Neural cell (in vitro differentiated cells): Measurements from ENCODE around the gene BTBD17. TPM values are rescaled to one million over a fixed set of nuclear protein-coding genes. Genes with fewer than 3 reads are reported as not detected.

Source experiments
- H2AFZ ChIP-seq: fragments of 200-600, 300-800 bp; sonication (generic), shearing (Covaris generic); 2 replicates; pipeline ENCODE4 v1.6.0; 2014; ENCODE audit warnings: low read depth, mild to moderate bottlenecking, antibody characterized with exemption, low read length, moderate library complexity
- H3F3A ChIP-seq: fragments of 200-600 bp; shearing (Covaris generic); 2 replicates; pipeline ENCODE4 v1.6.1; 2016; ENCODE audit warnings: mild to moderate bottlenecking, moderate library complexity, mixed read lengths, antibody characterized with exemption, low read length; ENCODE audit not compliant: insufficient read depth, poor library complexity, severe bottlenecking
- H3K27ac ChIP-seq: fragments of 200-600, 300-800 bp; sonication (generic), shearing (Covaris generic); 2 replicates; pipeline ENCODE4 v1.5.1; 2014; ENCODE audit warnings: mild to moderate bottlenecking, low read length, moderate library complexity
- H3K27me3 ChIP-seq: fragments of 300-800, 200-600 bp; sonication (generic), shearing (Covaris generic); 2 replicates; pipeline ENCODE4 v1.6.0; 2014; ENCODE audit warnings: mild to moderate bottlenecking, low read depth, low read length, moderate library complexity; ENCODE audit not compliant: insufficient read depth
- H3K36me3 ChIP-seq: fragments of 300-800, 200-600 bp; sonication (generic), shearing (Covaris generic); 2 replicates; pipeline ENCODE4 v1.5.1; 2014; ENCODE audit warnings: mild to moderate bottlenecking, antibody characterized with exemption, low read length, moderate library complexity; ENCODE audit not compliant: insufficient read depth
- H3K4me2 ChIP-seq: fragments of 300-800, 200-600 bp; sonication (generic), shearing (Covaris generic); 2 replicates; pipeline ENCODE4 v1.6.0; 2014; ENCODE audit warnings: mild to moderate bottlenecking, low read length
- H3K4me3 ChIP-seq: fragments of 300-800, 200-600 bp; sonication (generic), shearing (Covaris generic); 2 replicates; pipeline ENCODE4 v1.5.1; 2014; ENCODE audit warnings: mild to moderate bottlenecking, low read length, moderate library complexity
- H3K79me2 ChIP-seq: fragments of 200-600 bp; shearing (Covaris generic); replicated peaks from 2 replicates; pipeline ENCODE4 v1.6.0; 2014; ENCODE audit warnings: mild to moderate bottlenecking, low read length, moderate library complexity; ENCODE audit not compliant: insufficient read depth
- H3K9ac ChIP-seq: fragments of 300-800, 200-600 bp; sonication (generic), shearing (Covaris generic); 2 replicates; pipeline ENCODE4 v1.6.1; 2016; ENCODE audit warnings: mild to moderate bottlenecking, low read length, mixed read lengths
- H3K9me2 ChIP-seq: fragments of 200-600 bp; shearing (Covaris generic); 2 replicates; pipeline ENCODE4 v1.6.1; 2016; ENCODE audit warnings: mild to moderate bottlenecking, low read length, mixed read lengths; ENCODE audit not compliant: insufficient read depth
- H3K9me3 ChIP-seq: fragments of 200-600, 300-800 bp; sonication (generic), shearing (Covaris generic); 2 replicates; pipeline ENCODE4 v1.6.1; 2016; ENCODE audit warnings: mild to moderate bottlenecking, mixed run types, low read length, moderate library complexity, mixed read lengths
- H4K20me1 ChIP-seq: fragments of 200-600 bp; shearing (Covaris generic); 2 replicates; pipeline ENCODE4 v1.6.1; 2016; ENCODE audit warnings: mild to moderate bottlenecking, mixed run types; ENCODE audit not compliant: insufficient read depth
- EP300 ChIP-seq: fragments of 450-650 bp; conservative IDR thresholded peaks from 2 replicates; pipeline ENCODE4 v1.6.1; 2014; ENCODE audit warnings: antibody characterized with exemption, mild to moderate bottlenecking, moderate library complexity; ENCODE audit not compliant: poor library complexity, severe bottlenecking
- EZH2 ChIP-seq: fragments of 200-600, 300-800 bp; shearing (Covaris generic), sonication (generic); IDR thresholded peaks from 2 replicates; pipeline ENCODE4 v1.6.1; 2014; ENCODE audit warnings: antibody characterized with exemption, low read length, borderline replicate concordance, mild to moderate bottlenecking; ENCODE audit not compliant: insufficient read depth, poor library complexity, severe bottlenecking
- MXI1 ChIP-seq: fragments of 450-650 bp; conservative IDR thresholded peaks from 2 replicates; pipeline ENCODE4 v1.6.1; 2014; ENCODE audit warnings: antibody characterized with exemption, mild to moderate bottlenecking; ENCODE audit not compliant: poor library complexity, severe bottlenecking
- POLR2AphosphoS5 ChIP-seq: IDR thresholded peaks from 2 replicates; pipeline ENCODE4 v1.6.1; 2012
- RAD21 ChIP-seq: fragments of 450-650 bp; conservative IDR thresholded peaks from 2 replicates; pipeline ENCODE4 v1.6.1; 2014; ENCODE audit warnings: antibody characterized with exemption, mild to moderate bottlenecking, moderate library complexity
- SMC3 ChIP-seq: fragments of 450-650 bp; conservative IDR thresholded peaks from 2 replicates; pipeline ENCODE4 v1.6.1; 2014; ENCODE audit warnings: antibody characterized with exemption, mild to moderate bottlenecking, moderate library complexity; ENCODE audit not compliant: poor library complexity
- TAF1 ChIP-seq: IDR thresholded peaks from 2 replicates; pipeline ENCODE4 v1.6.1; 2012; ENCODE audit warnings: low read depth
- polyA plus RNA-seq: library from polyadenylated mRNA; depleted of rRNA; stranded (reverse); fragments of >200 nt; gene quantifications from 2 replicates; pipeline ENCODE4 v1.2.3, GENCODE V29; 2014
- TF ChIP-seq, protein P1 (sequence below): fragments of 450-650 bp; IDR thresholded peaks from 2 replicates; pipeline ENCODE4 v1.5.1; 2014; ENCODE audit warnings: antibody characterized with exemption, mild to moderate bottlenecking, moderate library complexity; ENCODE audit not compliant: poor library complexity, severe bottlenecking
- TF ChIP-seq, protein P2 (sequence below): IDR thresholded peaks from 2 replicates; pipeline ENCODE4 v1.6.1; 2012; ENCODE audit warnings: borderline replicate concordance

BTBD17 gene
- polyA plus RNA-seq, 1 donor from 2014 or later: 5.3 TPM

- no peaks in the 10 kb centered on the region for H3K79me2 ChIP-seq
- H3K4me2 ChIP-seq: no peak overlapping the region
Observed at GRCh38 chr17:74404218-74404617, 42.5 kb upstream of the BTBD17 start.

GRCh38 chr17:74403512-74404137 is 42.0 kb upstream of the BTBD17 start:
- H3F3A ChIP-seq: no peaks in the 10 kb centered on the region
- H3K4me3 ChIP-seq: no peak overlapping the region
- no peaks in the 10 kb centered on the region for H3K9me2 ChIP-seq
- no peak overlapping the region for H3K4me2 ChIP-seq
- no peak overlapping the region for H3K9ac ChIP-seq
- no peaks in the 10 kb centered on the region for H3K27me3 ChIP-seq
- no peaks in the 10 kb centered on the region for H4K20me1 ChIP-seq
- H2AFZ ChIP-seq: no peak overlapping the region
- no peak for TF ChIP-seq EZH2
- TF ChIP-seq POLR2AphosphoS5: no peak
- TF ChIP-seq, protein P1, sequence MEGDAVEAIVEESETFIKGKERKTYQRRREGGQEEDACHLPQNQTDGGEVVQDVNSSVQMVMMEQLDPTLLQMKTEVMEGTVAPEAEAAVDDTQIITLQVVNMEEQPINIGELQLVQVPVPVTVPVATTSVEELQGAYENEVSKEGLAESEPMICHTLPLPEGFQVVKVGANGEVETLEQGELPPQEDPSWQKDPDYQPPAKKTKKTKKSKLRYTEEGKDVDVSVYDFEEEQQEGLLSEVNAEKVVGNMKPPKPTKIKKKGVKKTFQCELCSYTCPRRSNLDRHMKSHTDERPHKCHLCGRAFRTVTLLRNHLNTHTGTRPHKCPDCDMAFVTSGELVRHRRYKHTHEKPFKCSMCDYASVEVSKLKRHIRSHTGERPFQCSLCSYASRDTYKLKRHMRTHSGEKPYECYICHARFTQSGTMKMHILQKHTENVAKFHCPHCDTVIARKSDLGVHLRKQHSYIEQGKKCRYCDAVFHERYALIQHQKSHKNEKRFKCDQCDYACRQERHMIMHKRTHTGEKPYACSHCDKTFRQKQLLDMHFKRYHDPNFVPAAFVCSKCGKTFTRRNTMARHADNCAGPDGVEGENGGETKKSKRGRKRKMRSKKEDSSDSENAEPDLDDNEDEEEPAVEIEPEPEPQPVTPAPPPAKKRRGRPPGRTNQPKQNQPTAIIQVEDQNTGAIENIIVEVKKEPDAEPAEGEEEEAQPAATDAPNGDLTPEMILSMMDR: no peak
- TF ChIP-seq EP300: no peak
- TF ChIP-seq RAD21: no peak
- TF ChIP-seq, protein P2, sequence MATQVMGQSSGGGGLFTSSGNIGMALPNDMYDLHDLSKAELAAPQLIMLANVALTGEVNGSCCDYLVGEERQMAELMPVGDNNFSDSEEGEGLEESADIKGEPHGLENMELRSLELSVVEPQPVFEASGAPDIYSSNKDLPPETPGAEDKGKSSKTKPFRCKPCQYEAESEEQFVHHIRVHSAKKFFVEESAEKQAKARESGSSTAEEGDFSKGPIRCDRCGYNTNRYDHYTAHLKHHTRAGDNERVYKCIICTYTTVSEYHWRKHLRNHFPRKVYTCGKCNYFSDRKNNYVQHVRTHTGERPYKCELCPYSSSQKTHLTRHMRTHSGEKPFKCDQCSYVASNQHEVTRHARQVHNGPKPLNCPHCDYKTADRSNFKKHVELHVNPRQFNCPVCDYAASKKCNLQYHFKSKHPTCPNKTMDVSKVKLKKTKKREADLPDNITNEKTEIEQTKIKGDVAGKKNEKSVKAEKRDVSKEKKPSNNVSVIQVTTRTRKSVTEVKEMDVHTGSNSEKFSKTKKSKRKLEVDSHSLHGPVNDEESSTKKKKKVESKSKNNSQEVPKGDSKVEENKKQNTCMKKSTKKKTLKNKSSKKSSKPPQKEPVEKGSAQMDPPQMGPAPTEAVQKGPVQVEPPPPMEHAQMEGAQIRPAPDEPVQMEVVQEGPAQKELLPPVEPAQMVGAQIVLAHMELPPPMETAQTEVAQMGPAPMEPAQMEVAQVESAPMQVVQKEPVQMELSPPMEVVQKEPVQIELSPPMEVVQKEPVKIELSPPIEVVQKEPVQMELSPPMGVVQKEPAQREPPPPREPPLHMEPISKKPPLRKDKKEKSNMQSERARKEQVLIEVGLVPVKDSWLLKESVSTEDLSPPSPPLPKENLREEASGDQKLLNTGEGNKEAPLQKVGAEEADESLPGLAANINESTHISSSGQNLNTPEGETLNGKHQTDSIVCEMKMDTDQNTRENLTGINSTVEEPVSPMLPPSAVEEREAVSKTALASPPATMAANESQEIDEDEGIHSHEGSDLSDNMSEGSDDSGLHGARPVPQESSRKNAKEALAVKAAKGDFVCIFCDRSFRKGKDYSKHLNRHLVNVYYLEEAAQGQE: no peak
- TF ChIP-seq TAF1: no peak
- TF ChIP-seq MXI1: no peak
- no peak for TF ChIP-seq SMC3
- no peaks in the 10 kb centered on the region for H3K9me3 ChIP-seq
- no peaks in the 10 kb centered on the region for H3K36me3 ChIP-seq
- H3K27ac ChIP-seq: no peak overlapping the region
- no peaks in the 10 kb centered on the region for H3K79me2 ChIP-seq

More at GRCh38 chr17:74404218-74404617, 42.5 kb upstream of the BTBD17 start:
- no peak for TF ChIP-seq EZH2
- no peak for TF ChIP-seq TAF1
- no peak for TF ChIP-seq SMC3
- TF ChIP-seq, protein P1: no peak
- TF ChIP-seq EP300: no peak
- TF ChIP-seq, protein P2: no peak
- TF ChIP-seq MXI1: no peak
- TF ChIP-seq RAD21: no peak
- TF ChIP-seq POLR2AphosphoS5: no peak
- Histone ChIP-seq H3K36me3 (no peaks in the 10 kb centered on the region), H3K9me2 (no peaks in the 10 kb centered on the region), H3K9me3 (no peaks in the 10 kb centered on the region), H3K4me3 (no peak overlapping the region), H3K27ac (no peak overlapping the region), H2AFZ (no peak overlapping the region), H4K20me1 (no peaks in the 10 kb centered on the region), H3K27me3 (no peaks in the 10 kb centered on the region), H3K9ac (no peak overlapping the region), H3F3A (no peaks in the 10 kb centered on the region)
